ENCODE measurements around the gene CTBP2.

The CTBP2 gene

GRCh38 chr10:125204400-125204799, 44.0 kb upstream of the CTBP2 start:
- H3K27ac Mint-ChIP-seq = no peak overlapping the region
- no peaks in the 10 kb centered on the region for H3K4me1 Mint-ChIP-seq
- H3K36me3 Mint-ChIP-seq (ENCODE audit: low read depth) = no peaks in the 10 kb centered on the region
- no peaks in the 10 kb centered on the region for H3K9me3 Mint-ChIP-seq
- H3K27me3 Mint-ChIP-seq (ENCODE audit: low read depth, poor library complexity) = peaks cover 28% of the 10 kb centered on the region
- DNase-seq = no peak
- H3K4me3 Mint-ChIP-seq = no peak overlapping the region
- TF ChIP-seq CTCF (IDR thresholded peaks at IDR 0.05) = no peak

- no peaks in the 10 kb centered on the region for H3K36me3 Mint-ChIP-seq (ENCODE audit: low read depth)
- no peak overlapping the region for H3K4me3 Mint-ChIP-seq
- TF ChIP-seq CTCF (IDR thresholded peaks at IDR 0.05) = no peak
- no peak overlapping the region for H3K27ac Mint-ChIP-seq
- no peak for DNase-seq
- no peaks in the 10 kb centered on the region for H3K4me1 Mint-ChIP-seq
- peaks cover 31% of the 10 kb centered on the region for H3K27me3 Mint-ChIP-seq (ENCODE audit: low read depth, poor library complexity)
- H3K9me3 Mint-ChIP-seq = no peaks in the 10 kb centered on the region
These were observed 42.9 kb upstream of the CTBP2 start for GRCh38 chr10:125203186-125203800.

- DNase-seq = no peak
- H3K27ac Mint-ChIP-seq = no peak overlapping the region
- H3K4me1 Mint-ChIP-seq = no peaks in the 10 kb centered on the region
- peaks cover 31% of the 10 kb centered on the region for H3K27me3 Mint-ChIP-seq (ENCODE audit: low read depth, poor library complexity)
- H3K9me3 Mint-ChIP-seq = no peaks in the 10 kb centered on the region
- H3K4me3 Mint-ChIP-seq = no peak overlapping the region
- TF ChIP-seq CTCF (IDR thresholded peaks at IDR 0.05) = no peak
- no peaks in the 10 kb centered on the region for H3K36me3 Mint-ChIP-seq (ENCODE audit: low read depth)
These were observed 41.6 kb upstream of the CTBP2 start for GRCh38 chr10:125201791-125202622.

- Mint-ChIP-seq H3K4me1 (no peaks in the 10 kb centered on the region), H3K27me3 (ENCODE audit: low read depth, poor library complexity) (peaks cover 30% of the 10 kb centered on the region), H3K4me3 (no peak overlapping the region), H3K36me3 (ENCODE audit: low read depth) (no peaks in the 10 kb centered on the region), H3K27ac (no peak overlapping the region), H3K9me3 (no peaks in the 10 kb centered on the region)
- DNase-seq = no peak
- TF ChIP-seq CTCF (IDR thresholded peaks at IDR 0.05) = no peak
These were observed 40.8 kb upstream of the CTBP2 start for GRCh38 chr10:125201108-125201524.

- no peak for TF ChIP-seq CTCF (IDR thresholded peaks at IDR 0.05)
- H3K4me3 Mint-ChIP-seq = no peak overlapping the region
- H3K9me3 Mint-ChIP-seq = no peaks in the 10 kb centered on the region
- H3K4me1 Mint-ChIP-seq = peaks cover 6% of the 10 kb centered on the region
- H3K36me3 Mint-ChIP-seq (ENCODE audit: low read depth) = no peaks in the 10 kb centered on the region
- H3K27ac Mint-ChIP-seq = peak overlapping the region; percentile 45
- no peak for DNase-seq
- H3K27me3 Mint-ChIP-seq (ENCODE audit: low read depth, poor library complexity) = peaks cover 27% of the 10 kb centered on the region
These were observed 40.0 kb upstream of the CTBP2 start for GRCh38 chr10:125200396-125200795.

Measured in nephron progenitor cell (in vitro differentiated cells).